T47D (cell line): ENCODE results near the gene SH3PXD2A.

Experiments used
- DNase-seq, 2 experiments: peaks; one replicate each; pipeline versions ENCODE4 v3.0.0 to v3.0.0-alpha.2; 2011 to 2012; ENCODE audit warnings: low read depth in 1 of 2, low spot score in 1 of 2
- JUND ChIP-seq: IDR thresholded peaks from 2 replicates; pipeline ENCODE4 v1.6.1; 2012; ENCODE audit warnings: low read depth
- in situ Hi-C: cut with HindIII; loops from 2 replicates; pipeline ENCODE4 v1.10.0; 2016; ENCODE audit warnings: low sequenced_read_pairs, low pct_unique_long_range_greater_than_20kb

The SH3PXD2A gene

DNA sequence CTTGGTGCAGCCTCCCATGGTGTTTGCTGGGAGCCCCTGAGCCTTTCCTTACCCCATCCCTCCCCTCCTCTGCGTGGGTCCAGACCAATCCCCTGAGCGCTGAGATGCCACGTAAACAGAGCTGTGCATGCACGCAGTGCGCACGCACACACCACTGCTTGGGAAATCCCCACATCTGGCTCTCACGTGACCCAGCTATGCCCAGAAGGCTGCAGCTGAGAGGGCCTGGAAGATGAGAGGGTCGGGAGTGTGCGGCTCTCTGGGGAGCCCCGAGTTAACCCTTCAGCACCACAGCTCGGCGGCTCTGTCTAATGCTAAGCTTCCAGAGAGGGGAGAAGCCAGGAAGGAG lies 177.2 kb downstream of the SH3PXD2A start:
- DNase-seq, result no peak
- in situ Hi-C loops, result no loop called here
- no peak for TF ChIP-seq JUND

GRCh38 chr10:103677486-103678177 lies 177.7 kb downstream of the SH3PXD2A start:
- no peak for DNase-seq
- no peak for TF ChIP-seq JUND
- in situ Hi-C loops, result no loop called here

DNA sequence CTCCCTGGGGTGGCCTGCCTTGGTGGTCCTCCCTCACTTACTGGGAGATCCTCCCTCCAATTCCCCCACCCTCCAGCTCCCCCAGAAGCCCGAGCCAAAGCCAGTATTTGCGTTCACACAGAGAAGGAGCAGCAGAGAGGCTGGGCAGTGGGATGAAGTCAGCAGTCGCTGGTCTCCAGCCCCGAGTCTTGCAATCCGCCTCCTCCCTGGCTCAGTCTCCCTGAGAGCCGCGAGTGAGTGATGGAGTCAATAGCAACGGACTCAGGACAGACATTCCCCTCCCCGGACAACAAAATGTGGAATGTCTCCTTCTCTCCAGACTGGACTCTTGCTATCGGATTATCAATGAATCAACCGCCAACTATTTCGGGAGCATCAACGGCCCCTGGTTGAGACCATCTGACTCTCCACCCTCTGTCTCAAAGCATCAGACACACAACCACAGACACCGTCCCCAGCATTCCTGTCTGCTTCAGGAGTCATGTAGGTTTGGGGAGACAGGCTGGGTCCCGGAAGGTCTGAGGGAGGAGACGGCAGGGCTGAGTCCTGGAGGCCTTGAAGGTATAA lies 178.4 kb downstream of the SH3PXD2A start:
- TF ChIP-seq JUND, result no peak
- in situ Hi-C loops, result no loop called here
- no peak for DNase-seq

DNA sequence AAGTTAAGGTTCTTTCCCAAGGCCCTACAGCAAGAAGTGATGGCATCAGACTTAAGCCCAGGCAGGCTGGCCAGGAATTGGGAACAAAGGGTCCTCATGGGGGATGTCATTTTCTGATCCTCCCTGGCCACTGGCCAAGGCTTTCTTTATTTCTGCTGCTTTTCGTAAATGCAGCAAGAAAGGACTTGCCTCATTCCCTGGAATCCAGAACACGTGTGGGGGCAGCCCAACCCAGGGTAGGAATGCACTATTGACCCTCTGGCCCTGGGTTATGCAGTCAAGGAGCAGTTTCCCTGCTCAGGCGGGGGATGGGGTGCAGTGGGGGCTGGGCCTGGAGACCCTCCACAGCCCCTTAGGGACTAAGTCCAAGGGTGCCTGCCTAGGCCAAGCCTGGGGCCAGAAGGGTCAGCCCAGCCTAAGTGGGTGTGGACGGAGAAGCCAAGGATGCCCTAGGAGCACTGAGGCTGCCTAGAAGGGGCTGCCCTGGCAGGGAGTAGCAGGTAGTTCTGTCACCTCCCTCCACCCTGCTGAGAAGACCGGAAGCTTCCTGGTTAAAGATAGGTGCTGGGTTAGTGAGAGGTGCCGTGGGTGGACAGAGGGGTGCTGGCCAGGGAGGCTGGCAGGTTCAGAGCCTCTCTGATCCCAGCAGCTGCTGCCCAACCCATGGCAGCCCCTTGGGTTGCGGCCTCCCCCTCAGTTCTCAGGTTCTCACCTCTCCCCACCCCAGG lies 179.2 kb downstream of the SH3PXD2A start:
- in situ Hi-C loops, result no loop called here
- no peak for DNase-seq
- no peak for TF ChIP-seq JUND

DNA sequence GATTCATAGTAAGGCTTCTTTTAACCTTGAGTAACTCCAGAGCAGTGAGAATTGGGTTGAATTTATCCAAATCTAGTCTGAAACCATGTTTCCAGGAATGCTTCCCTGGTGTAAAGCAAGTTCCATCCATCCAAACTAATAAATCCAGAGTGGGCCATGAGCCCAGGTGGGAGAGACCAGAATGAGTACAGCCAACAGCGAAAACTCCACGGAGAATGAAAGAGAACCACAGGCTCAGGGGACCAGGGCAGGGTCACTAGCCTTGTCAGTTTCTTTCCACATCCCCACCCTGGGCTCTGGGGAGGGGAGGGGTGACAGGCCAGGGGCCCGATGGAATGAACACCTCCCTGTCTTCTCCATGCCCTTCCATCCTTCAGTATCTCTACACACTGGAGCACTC lies 181.8 kb downstream of the SH3PXD2A start:
- no peak for TF ChIP-seq JUND
- DNase-seq, result no peak
- in situ Hi-C loops, result no loop called here

DNA sequence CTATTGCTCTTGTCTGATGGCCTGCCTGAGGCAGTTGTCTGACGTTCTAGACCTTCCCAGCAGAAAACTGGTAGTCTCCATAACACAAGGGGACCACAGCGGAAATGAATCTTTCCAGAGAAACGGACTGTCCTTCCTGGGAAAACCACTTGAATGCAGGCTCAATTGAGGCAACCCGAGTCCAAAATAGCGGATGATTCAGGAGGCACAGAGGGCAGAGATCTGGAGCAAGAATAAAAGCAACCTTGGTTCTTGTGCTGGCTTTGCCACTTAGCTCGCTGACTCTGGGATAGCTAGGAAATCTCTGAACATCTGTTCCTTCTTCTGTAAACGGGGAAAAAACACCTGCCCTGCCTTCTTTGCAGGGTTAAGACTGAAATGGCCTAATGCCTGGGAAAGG lies 183.0 kb downstream of the SH3PXD2A start:
- no peak for DNase-seq
- TF ChIP-seq JUND, result no peak
- in situ Hi-C loops, result no loop called here

- no peak for DNase-seq
- no peak for TF ChIP-seq JUND
- in situ Hi-C loops, result no loop called here
Measured at GRCh38 chr10:103671126-103671895, 184.1 kb downstream of the SH3PXD2A start.

DNA sequence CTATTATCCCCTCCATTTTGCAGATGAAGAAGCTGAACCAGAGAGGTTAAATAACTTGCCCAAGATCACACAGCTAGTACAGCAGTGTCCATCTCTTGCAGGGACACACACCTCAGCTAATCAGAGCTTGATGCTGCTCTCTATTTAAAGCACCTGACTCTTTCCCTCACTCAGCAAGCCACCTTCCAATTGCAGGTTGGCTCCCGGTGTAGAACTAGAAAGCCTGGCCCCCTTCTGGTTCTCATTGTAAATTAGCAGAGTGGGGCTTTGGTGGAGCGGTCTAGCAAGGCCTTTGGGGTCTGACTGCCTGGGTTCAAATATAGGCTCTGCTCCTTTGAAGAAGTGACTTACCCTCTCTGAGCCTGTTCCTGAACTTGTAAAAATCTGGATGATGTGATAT lies 185.4 kb downstream of the SH3PXD2A start:
- in situ Hi-C loops, result no loop called here
- no peak for DNase-seq
- no peak for TF ChIP-seq JUND

DNA sequence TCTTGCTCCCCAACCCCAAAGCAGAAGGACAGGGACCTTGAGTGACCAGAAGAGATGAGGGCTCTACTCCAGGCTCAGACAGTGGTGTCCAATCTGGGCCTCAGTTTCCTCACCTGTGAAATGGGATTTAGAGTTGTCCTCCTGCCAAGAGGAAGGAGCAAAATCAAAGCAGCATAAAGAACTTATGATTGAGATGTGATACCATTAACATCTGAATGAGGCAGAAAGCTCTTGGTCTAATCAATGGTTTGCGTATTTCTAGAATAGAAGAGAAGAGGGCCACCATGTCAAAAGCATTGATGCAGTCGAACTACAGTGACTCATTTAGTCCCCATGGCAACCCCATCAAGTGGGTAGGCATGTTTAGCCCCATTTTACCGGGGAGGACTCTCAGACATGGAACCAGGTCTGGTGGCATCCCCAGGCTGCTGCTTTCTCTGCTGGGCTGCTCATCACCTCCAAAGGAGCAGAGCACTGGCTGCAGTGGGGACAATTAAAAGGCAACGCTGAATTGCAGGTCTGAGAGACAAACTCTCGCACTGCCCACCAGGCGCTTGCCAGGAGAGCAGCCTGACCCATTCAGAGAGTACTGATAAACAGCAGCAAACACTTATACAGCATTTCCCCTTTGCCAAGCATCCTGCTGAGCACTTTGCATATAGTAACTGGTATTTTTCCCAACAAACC lies 186.0 kb downstream of the SH3PXD2A start:
- no peak for DNase-seq
- in situ Hi-C loops, result no loop called here
- no peak for TF ChIP-seq JUND

GRCh38 chr10:103668351-103669242 lies 186.8 kb downstream of the SH3PXD2A start:
- in situ Hi-C loops, result no loop called here
- no peak for DNase-seq
- no peak for TF ChIP-seq JUND

DNA sequence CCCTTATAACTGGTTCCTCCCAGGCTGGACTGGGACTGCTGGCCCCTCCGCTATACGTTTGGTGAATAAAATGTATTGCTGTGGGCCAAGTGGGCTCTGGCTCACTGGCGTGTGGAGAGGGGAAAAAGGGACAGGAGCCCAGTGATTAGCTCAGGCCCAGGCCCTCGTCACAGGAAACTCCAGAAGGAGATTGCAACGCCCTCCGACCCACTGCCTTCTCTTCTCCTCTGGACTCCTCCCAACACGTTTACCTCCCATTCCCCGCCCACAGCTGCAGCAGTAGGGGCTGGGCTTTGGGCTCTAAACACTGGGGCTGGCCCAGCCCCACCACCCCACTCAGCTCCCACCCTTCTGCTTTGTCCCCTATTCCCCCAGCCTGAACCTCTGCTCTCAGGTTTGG lies 188.0 kb downstream of the SH3PXD2A start:
- TF ChIP-seq JUND, result no peak
- in situ Hi-C loops, result no loop called here
- DNase-seq, result no peak
